GM06990 (cell line): ENCODE data around the gene TP53I11.

Experiments used
- DNase-seq: peaks from one replicate; pipeline ENCODE4 v3.0.0-alpha.2; 2011; ENCODE audit not compliant: insufficient read length; ENCODE audit errors: extremely low read depth
- H3K27me3 ChIP-seq: replicated peaks from 2 replicates; pipeline ENCODE4 v1.6.0; 2011; ENCODE audit warnings: low read length; ENCODE audit not compliant: control insufficient read depth, insufficient read depth
- H3K36me3 ChIP-seq: 2 replicates; pipeline ENCODE4 v1.5.1; 2011; ENCODE audit warnings: low read length; ENCODE audit not compliant: control insufficient read depth, insufficient read depth
- H3K4me3 ChIP-seq: replicated peaks from 2 replicates; pipeline ENCODE4 v1.5.1; 2011; ENCODE audit warnings: low read depth, mild to moderate bottlenecking, control low read depth, low read length
- TF ChIP-seq, protein P1 (sequence below): IDR thresholded peaks from 2 replicates; pipeline ENCODE4 v1.5.1; 2011; ENCODE audit warnings: low read length, control low read depth, mild to moderate bottlenecking, inconsistent platforms; ENCODE audit not compliant: insufficient read depth, poor library complexity, severe bottlenecking

The TP53I11 gene

DNA sequence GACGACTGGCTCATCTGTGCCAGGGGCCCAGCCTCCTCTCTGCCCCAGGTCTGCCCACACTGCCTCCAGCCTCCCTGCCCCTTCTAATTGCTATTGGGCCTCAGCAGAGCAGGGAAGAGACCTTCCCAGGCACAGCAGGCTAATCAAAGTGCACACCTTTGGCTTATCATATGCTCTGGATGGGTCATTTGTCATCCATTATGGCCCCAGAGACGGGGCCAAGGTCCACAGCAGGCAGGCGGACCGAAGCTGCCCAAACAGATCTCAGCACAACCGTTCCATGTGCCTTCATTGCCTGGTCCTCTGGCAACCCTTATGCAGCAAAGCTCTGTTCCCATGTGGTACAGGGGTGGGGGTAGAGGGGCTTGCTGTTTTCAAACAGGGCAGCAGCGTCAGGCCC lies 66.6 kb downstream of the TP53I11 start:
- H3K4me3 ChIP-seq: no peak overlapping the region
- no peaks in the 10 kb centered on the region for H3K36me3 ChIP-seq
- DNase-seq: no peak
- no peaks in the 10 kb centered on the region; the same call in none of the 2 replicates for H3K27me3 ChIP-seq
- TF ChIP-seq, protein P1, sequence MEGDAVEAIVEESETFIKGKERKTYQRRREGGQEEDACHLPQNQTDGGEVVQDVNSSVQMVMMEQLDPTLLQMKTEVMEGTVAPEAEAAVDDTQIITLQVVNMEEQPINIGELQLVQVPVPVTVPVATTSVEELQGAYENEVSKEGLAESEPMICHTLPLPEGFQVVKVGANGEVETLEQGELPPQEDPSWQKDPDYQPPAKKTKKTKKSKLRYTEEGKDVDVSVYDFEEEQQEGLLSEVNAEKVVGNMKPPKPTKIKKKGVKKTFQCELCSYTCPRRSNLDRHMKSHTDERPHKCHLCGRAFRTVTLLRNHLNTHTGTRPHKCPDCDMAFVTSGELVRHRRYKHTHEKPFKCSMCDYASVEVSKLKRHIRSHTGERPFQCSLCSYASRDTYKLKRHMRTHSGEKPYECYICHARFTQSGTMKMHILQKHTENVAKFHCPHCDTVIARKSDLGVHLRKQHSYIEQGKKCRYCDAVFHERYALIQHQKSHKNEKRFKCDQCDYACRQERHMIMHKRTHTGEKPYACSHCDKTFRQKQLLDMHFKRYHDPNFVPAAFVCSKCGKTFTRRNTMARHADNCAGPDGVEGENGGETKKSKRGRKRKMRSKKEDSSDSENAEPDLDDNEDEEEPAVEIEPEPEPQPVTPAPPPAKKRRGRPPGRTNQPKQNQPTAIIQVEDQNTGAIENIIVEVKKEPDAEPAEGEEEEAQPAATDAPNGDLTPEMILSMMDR: no peak

DNA sequence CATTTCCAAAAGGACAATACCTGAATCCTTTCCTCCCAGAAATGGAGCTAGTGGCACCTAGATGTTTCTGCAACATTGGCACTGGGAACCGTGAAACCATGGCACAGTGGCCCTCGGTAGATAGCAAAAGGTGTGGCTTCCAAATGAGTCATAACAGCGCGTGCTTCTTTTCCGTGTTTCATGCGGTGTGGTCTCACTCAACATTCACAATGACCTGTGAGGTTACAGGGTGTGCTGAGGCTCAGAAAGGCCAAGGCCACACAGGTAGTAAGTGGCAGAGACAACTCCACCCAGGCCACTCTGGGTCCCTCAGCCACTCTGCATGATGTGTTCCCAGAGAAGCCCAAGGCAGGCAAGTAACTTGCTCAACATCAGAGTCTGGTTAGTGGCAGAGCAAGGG lies 67.4 kb downstream of the TP53I11 start:
- DNase-seq: no peak
- H3K4me3 ChIP-seq: no peak overlapping the region
- H3K36me3 ChIP-seq: no peaks in the 10 kb centered on the region
- H3K27me3 ChIP-seq: no peaks in the 10 kb centered on the region; the same call in none of the 2 replicates
- TF ChIP-seq, protein P1: no peak
